Peyer's patch (tissue), 4 donors: ENCODE results near the gene DOCK2.

Source experiments
- POLR2A ChIP-seq, 2 donors: fragments of 450-650 bp; IDR thresholded peaks; one replicate each; pipeline ENCODE4 v1.5.1; 2017; ENCODE audit warnings: antibody characterized with exemption in 2 of 2, mild to moderate bottlenecking in 2 of 2, moderate library complexity in 2 of 2
- TF ChIP-seq, protein P1 (sequence below), 6 experiments: fragments of 450-650 bp in 4 of 6; fragments of 200-600 bp in 2 of 6; sonication (generic) in 1 of 6; IDR thresholded peaks; one replicate each; pipeline ENCODE4 v1.5.1; 2017 to 2019; ENCODE audit warnings: antibody characterized with exemption in 6 of 6, mild to moderate bottlenecking in 3 of 6, moderate library complexity in 1 of 6

DNA sequence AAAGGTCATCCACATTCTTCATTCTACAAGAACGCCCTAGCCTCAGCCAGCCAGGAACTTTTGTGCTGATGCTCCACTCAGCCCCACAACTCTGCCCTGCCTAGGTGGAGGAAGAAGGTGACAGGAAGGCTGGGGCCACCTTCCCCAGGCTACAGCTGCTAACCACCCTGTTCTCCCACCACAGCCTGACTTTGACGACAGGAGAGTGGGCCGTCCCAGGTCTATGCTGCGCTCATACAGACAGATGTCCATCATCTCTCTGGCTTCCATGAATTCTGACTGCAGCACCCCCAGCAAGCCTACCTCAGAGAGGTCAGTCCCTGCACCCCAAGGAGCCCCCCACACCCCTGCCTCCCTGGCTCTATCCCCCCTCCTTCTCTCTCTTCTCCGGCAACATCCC, 440.5 kb downstream of the DOCK2 start:
- TF ChIP-seq, protein P1, sequence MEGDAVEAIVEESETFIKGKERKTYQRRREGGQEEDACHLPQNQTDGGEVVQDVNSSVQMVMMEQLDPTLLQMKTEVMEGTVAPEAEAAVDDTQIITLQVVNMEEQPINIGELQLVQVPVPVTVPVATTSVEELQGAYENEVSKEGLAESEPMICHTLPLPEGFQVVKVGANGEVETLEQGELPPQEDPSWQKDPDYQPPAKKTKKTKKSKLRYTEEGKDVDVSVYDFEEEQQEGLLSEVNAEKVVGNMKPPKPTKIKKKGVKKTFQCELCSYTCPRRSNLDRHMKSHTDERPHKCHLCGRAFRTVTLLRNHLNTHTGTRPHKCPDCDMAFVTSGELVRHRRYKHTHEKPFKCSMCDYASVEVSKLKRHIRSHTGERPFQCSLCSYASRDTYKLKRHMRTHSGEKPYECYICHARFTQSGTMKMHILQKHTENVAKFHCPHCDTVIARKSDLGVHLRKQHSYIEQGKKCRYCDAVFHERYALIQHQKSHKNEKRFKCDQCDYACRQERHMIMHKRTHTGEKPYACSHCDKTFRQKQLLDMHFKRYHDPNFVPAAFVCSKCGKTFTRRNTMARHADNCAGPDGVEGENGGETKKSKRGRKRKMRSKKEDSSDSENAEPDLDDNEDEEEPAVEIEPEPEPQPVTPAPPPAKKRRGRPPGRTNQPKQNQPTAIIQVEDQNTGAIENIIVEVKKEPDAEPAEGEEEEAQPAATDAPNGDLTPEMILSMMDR (IDR thresholded peaks at IDR 0.05), result no peak
- TF ChIP-seq POLR2A (IDR thresholded peaks at IDR 0.05), result no peak
